Stimulated activated CD4-positive, alpha-beta T cell treated with anti-CD3 and anti-CD28 coated beads, TNF-alpha, amount 100 ng/mL, for 4 hours (primary cell): ENCODE measurements around the gene ACADS.

ENCODE experiments used
- DNase-seq, 3 experiments: peaks; one replicate each; pipeline ENCODE4 v3.0.0-alpha.2; 2020; ENCODE audit warnings: low read depth in 3 of 3

Gene ACADS

GRCh38 chr12:120700886-120701285 is 24.7 kb upstream of the ACADS start:
- DNase-seq = no peak

GRCh38 chr12:120702637-120703036 is 23.0 kb upstream of the ACADS start:
- no peak for DNase-seq

- DNase-seq = no peak
Observed at GRCh38 chr12:120703311-120703942, 22.2 kb upstream of the ACADS start.

GRCh38 chr12:120705618-120706017 is 20.0 kb upstream of the ACADS start:
- no peak for DNase-seq

- no peak for DNase-seq
Observed at GRCh38 chr12:120706029-120706428, 19.6 kb upstream of the ACADS start.

GRCh38 chr12:120708651-120709050 is 17.0 kb upstream of the ACADS start:
- no peak for DNase-seq

- DNase-seq = peak; percentile 62 to 68 (median 64)
Observed at GRCh38 chr12:120710031-120710804, 15.4 kb upstream of the ACADS start, which contains the start of gene UNC119B. TSS of gene UNC119B (plus strand) at chr12:120710458. CDS start at chr12:120710475, 17 bp downstream.

GRCh38 chr12:120710805-120711296 is 14.8 kb upstream of the ACADS start:
- DNase-seq = no peak

- no peak for DNase-seq
Observed at GRCh38 chr12:120711411-120711810, 14.2 kb upstream of the ACADS start.

GRCh38 chr12:120712610-120713009 is 13.0 kb upstream of the ACADS start:
- DNase-seq = no peak

- peak in 2 of 3 experiments; percentile 24 to 70 for DNase-seq
Observed at GRCh38 chr12:120713861-120714482, 11.7 kb upstream of the ACADS start.

- DNase-seq = no peak
Observed at GRCh38 chr12:120718055-120718454, 7.6 kb upstream of the ACADS start.

GRCh38 chr12:120719072-120719471 is 6.6 kb upstream of the ACADS start:
- DNase-seq = no peak

GRCh38 chr12:120719496-120720233 is 6.0 kb upstream of the ACADS start:
- no peak for DNase-seq

- DNase-seq = no peak
Observed at GRCh38 chr12:120720234-120720986, 5.2 kb upstream of the ACADS start.

GRCh38 chr12:120720987-120721801 is 4.4 kb upstream of the ACADS start:
- no peak for DNase-seq

GRCh38 chr12:120721866-120722265 is 3.8 kb upstream of the ACADS start:
- DNase-seq = no peak

- no peak for DNase-seq
Observed at GRCh38 chr12:120722784-120723183, 2.8 kb upstream of the ACADS start.

GRCh38 chr12:120724720-120725119 is 906 bp upstream of the ACADS start:
- no peak for DNase-seq

GRCh38 chr12:120725151-120725658 is 421 bp upstream of the ACADS start:
- DNase-seq = no peak
